ENCODE measurements around the gene CCDC81.

CCDC81 gene

GRCh38 chr11:86435711-86436110 is 61.0 kb downstream of the CCDC81 start:
- H3K4me3 ChIP-seq (ENCODE audit: low read length in 2 of 2), result no peak overlapping the region
- H3K27me3 ChIP-seq (ENCODE audit: control insufficient read depth in 1 of 2, insufficient read depth in 2 of 2, low read length in 2 of 2), result no peaks in the 10 kb centered on the region
- peaks cover 2% of the 10 kb centered on the region in 2 donors for H3K36me3 ChIP-seq (ENCODE audit: control insufficient read depth in 2 of 2, insufficient read depth in 2 of 2, low read length in 2 of 2)
- H3K9ac ChIP-seq (ENCODE audit: low read length in 2 of 2), result no peak overlapping the region
- no peaks in the 10 kb centered on the region for H3K9me3 ChIP-seq (ENCODE audit: control insufficient read depth in 2 of 2, low read length in 2 of 2)
- peaks cover 3% of the 10 kb centered on the region for H3K4me1 ChIP-seq (ENCODE audit: control insufficient read depth, insufficient read depth, low read length)
- no peak overlapping the region for H3K27ac ChIP-seq (ENCODE audit: low read length)

- no peak overlapping the region for H3K4me3 ChIP-seq (ENCODE audit: low read length in 2 of 2)
- peaks cover 16% of the 10 kb centered on the region in 2 donors for H3K36me3 ChIP-seq (ENCODE audit: control insufficient read depth in 2 of 2, insufficient read depth in 2 of 2, low read length in 2 of 2)
- H3K4me1 ChIP-seq (ENCODE audit: control insufficient read depth, insufficient read depth, low read length), result peaks cover 3% of the 10 kb centered on the region
- no peak overlapping the region for H3K27ac ChIP-seq (ENCODE audit: low read length)
- no peaks in the 10 kb centered on the region for H3K27me3 ChIP-seq (ENCODE audit: control insufficient read depth in 1 of 2, insufficient read depth in 2 of 2, low read length in 2 of 2)
- H3K9me3 ChIP-seq (ENCODE audit: control insufficient read depth in 2 of 2, low read length in 2 of 2), result no peaks in the 10 kb centered on the region
- H3K9ac ChIP-seq (ENCODE audit: low read length in 2 of 2), result no peak overlapping the region
These were observed 64.0 kb downstream of the CCDC81 start for GRCh38 chr11:86438685-86439084.

GRCh38 chr11:86440305-86440716 is 65.6 kb downstream of the CCDC81 start:
- no peak overlapping the region for H3K4me3 ChIP-seq (ENCODE audit: low read length in 2 of 2)
- H3K36me3 ChIP-seq (ENCODE audit: control insufficient read depth in 2 of 2, insufficient read depth in 2 of 2, low read length in 2 of 2), result peaks cover 28% of the 10 kb centered on the region in 2 donors
- H3K4me1 ChIP-seq (ENCODE audit: control insufficient read depth, insufficient read depth, low read length), result peaks cover 3% of the 10 kb centered on the region
- H3K9me3 ChIP-seq (ENCODE audit: control insufficient read depth in 2 of 2, low read length in 2 of 2), result no peaks in the 10 kb centered on the region
- H3K27me3 ChIP-seq (ENCODE audit: control insufficient read depth in 1 of 2, insufficient read depth in 2 of 2, low read length in 2 of 2), result no peaks in the 10 kb centered on the region
- no peak overlapping the region for H3K9ac ChIP-seq (ENCODE audit: low read length in 2 of 2)
- peak overlapping the region; percentile 31 for H3K27ac ChIP-seq (ENCODE audit: low read length)

- Histone ChIP-seq H3K4me1 (ENCODE audit: control insufficient read depth, insufficient read depth, low read length) (peaks cover 3% of the 10 kb centered on the region), H3K27ac (ENCODE audit: low read length) (peak overlapping the region; percentile 31), H3K27me3 (ENCODE audit: control insufficient read depth in 1 of 2, insufficient read depth in 2 of 2, low read length in 2 of 2) (no peaks in the 10 kb centered on the region), H3K9me3 (ENCODE audit: control insufficient read depth in 2 of 2, low read length in 2 of 2) (no peaks in the 10 kb centered on the region), H3K9ac (ENCODE audit: low read length in 2 of 2) (no peak overlapping the region), H3K36me3 (ENCODE audit: control insufficient read depth in 2 of 2, insufficient read depth in 2 of 2, low read length in 2 of 2) (peaks cover 30 to 31% of the 10 kb centered on the region in 2 donors), H3K4me3 (ENCODE audit: low read length in 2 of 2) (no peak overlapping the region)
These were observed 66.2 kb downstream of the CCDC81 start for GRCh38 chr11:86440843-86441242.

DNA sequence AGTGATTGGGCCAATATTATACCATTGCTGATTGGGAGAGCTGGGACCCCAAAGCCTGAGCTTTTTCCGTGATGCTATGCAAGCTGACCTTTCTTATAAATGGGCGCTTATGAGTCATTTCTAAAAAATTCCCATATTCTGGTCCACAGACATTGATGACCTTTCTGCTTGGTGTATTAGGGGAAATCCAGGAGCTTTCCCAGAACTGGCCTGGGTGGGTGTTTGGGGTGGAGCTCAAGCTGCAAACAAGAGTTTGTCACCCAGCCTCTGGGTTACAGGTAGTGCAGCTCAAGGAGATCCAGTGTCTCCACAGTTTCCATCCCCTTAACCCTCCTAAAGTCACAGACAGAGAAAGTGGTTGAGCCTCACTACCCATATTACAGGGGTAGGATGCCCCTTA is 67.7 kb downstream of the CCDC81 start:
- no peak overlapping the region for H3K9ac ChIP-seq (ENCODE audit: low read length in 2 of 2)

DNA sequence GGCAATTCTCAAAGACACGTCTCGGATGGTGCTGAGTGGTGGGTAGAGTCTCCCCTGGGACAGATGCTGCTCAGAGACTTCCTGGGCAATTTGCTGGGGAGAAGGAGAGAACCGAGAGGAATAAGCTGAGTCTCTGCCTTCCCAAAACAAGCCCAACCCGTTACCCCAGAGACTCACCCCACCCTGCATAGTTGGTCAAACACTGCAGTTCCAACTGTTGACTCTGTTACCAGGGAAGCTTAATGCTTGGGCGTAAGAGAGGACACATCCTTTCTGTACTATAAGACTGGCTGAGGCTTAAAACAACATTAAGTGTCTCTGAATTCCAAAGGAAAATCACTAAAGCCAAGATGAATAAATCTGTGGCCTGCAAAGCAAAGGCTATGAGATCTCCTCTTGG is 68.1 kb downstream of the CCDC81 start:
- Histone ChIP-seq H3K4me1 (ENCODE audit: control insufficient read depth, insufficient read depth, low read length) (peaks cover 3% of the 10 kb centered on the region), H3K9ac (ENCODE audit: low read length in 2 of 2) (no peak overlapping the region), H3K27ac (ENCODE audit: low read length) (no peak overlapping the region), H3K36me3 (ENCODE audit: control insufficient read depth in 2 of 2, insufficient read depth in 2 of 2, low read length in 2 of 2) (peaks cover 35 to 45% of the 10 kb centered on the region in 2 donors), H3K9me3 (ENCODE audit: control insufficient read depth in 2 of 2, low read length in 2 of 2) (no peaks in the 10 kb centered on the region), H3K4me3 (ENCODE audit: low read length in 2 of 2) (no peak overlapping the region), H3K27me3 (ENCODE audit: control insufficient read depth in 1 of 2, insufficient read depth in 2 of 2, low read length in 2 of 2) (no peaks in the 10 kb centered on the region)

More for the DNA sequence above, 67.7 kb downstream of the CCDC81 start:
- H3K4me3 ChIP-seq (ENCODE audit: low read length in 2 of 2), result no peak overlapping the region
- peaks cover 36 to 44% of the 10 kb centered on the region in 2 donors for H3K36me3 ChIP-seq (ENCODE audit: control insufficient read depth in 2 of 2, insufficient read depth in 2 of 2, low read length in 2 of 2)
- H3K27me3 ChIP-seq (ENCODE audit: control insufficient read depth in 1 of 2, insufficient read depth in 2 of 2, low read length in 2 of 2), result no peaks in the 10 kb centered on the region
- H3K27ac ChIP-seq (ENCODE audit: low read length), result no peak overlapping the region
- peaks cover 3% of the 10 kb centered on the region for H3K4me1 ChIP-seq (ENCODE audit: control insufficient read depth, insufficient read depth, low read length)
- H3K9me3 ChIP-seq (ENCODE audit: control insufficient read depth in 2 of 2, low read length in 2 of 2), result no peaks in the 10 kb centered on the region

- H3K36me3 ChIP-seq (ENCODE audit: control insufficient read depth in 2 of 2, insufficient read depth in 2 of 2, low read length in 2 of 2), result peaks cover 34 to 49% of the 10 kb centered on the region in 2 donors
- no peaks in the 10 kb centered on the region for H3K27me3 ChIP-seq (ENCODE audit: control insufficient read depth in 1 of 2, insufficient read depth in 2 of 2, low read length in 2 of 2)
- no peak overlapping the region for H3K4me3 ChIP-seq (ENCODE audit: low read length in 2 of 2)
- no peaks in the 10 kb centered on the region for H3K9me3 ChIP-seq (ENCODE audit: control insufficient read depth in 2 of 2, low read length in 2 of 2)
- H3K4me1 ChIP-seq (ENCODE audit: control insufficient read depth, insufficient read depth, low read length), result peaks cover 3% of the 10 kb centered on the region
- H3K9ac ChIP-seq (ENCODE audit: low read length in 2 of 2), result no peak overlapping the region
- H3K27ac ChIP-seq (ENCODE audit: low read length), result no peak overlapping the region
These were observed 68.7 kb downstream of the CCDC81 start for GRCh38 chr11:86443415-86443814.

- Histone ChIP-seq H3K36me3 (ENCODE audit: control insufficient read depth in 2 of 2, insufficient read depth in 2 of 2, low read length in 2 of 2) (peaks cover 34 to 47% of the 10 kb centered on the region in 2 donors), H3K4me1 (ENCODE audit: control insufficient read depth, insufficient read depth, low read length) (peaks cover 4% of the 10 kb centered on the region), H3K27me3 (ENCODE audit: control insufficient read depth in 1 of 2, insufficient read depth in 2 of 2, low read length in 2 of 2) (no peaks in the 10 kb centered on the region), H3K9ac (ENCODE audit: low read length in 2 of 2) (no peak overlapping the region), H3K9me3 (ENCODE audit: control insufficient read depth in 2 of 2, low read length in 2 of 2) (no peaks in the 10 kb centered on the region), H3K4me3 (ENCODE audit: low read length in 2 of 2) (no peak overlapping the region), H3K27ac (ENCODE audit: low read length) (no peak overlapping the region)
These were observed 70.3 kb downstream of the CCDC81 start for GRCh38 chr11:86444981-86445380.

DNA sequence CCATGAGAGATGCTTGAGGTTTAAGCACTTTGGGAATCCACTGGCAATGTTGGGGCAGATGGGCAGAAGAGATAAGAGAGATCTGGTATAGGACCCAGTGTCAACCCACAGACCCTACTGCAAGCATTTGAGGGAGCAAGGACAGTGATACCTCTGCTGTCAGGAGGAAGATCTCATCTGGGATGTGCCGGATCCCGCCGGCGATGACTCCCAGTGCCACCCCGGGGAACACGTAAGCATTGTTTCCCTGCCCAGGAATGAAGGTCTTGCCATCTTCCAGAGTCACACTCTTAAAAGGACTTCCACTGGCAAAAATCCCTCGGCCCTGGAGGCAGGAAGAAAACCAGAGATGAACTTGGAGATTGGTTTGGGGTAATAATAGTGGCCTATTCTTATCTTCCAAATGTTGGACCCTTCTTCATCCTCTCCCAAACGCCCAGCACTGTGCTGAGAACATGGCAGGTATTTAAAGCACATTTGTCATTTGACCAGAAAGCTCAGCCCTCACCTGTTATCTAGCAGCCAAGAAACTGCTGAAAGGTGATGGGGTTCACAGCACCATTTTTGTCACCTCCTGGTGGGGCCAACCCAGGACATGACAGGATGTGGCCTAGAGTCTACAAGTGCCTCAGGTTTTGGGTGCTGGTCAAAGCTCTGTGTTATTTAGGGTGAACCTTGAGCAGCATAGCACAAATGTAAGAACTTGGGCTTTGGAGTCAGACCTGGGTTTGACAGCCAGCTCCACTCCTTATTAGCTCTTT is 71.7 kb downstream of the CCDC81 start:
- H3K36me3 ChIP-seq (ENCODE audit: control insufficient read depth in 2 of 2, insufficient read depth in 2 of 2, low read length in 2 of 2), result peaks cover 34 to 42% of the 10 kb centered on the region in 2 donors
- no peak overlapping the region for H3K27ac ChIP-seq (ENCODE audit: low read length)
- H3K4me3 ChIP-seq (ENCODE audit: low read length in 2 of 2), result no peak overlapping the region
- H3K27me3 ChIP-seq (ENCODE audit: control insufficient read depth in 1 of 2, insufficient read depth in 2 of 2, low read length in 2 of 2), result no peaks in the 10 kb centered on the region
- H3K9me3 ChIP-seq (ENCODE audit: control insufficient read depth in 2 of 2, low read length in 2 of 2), result no peaks in the 10 kb centered on the region
- H3K4me1 ChIP-seq (ENCODE audit: control insufficient read depth, insufficient read depth, low read length), result peaks cover 4% of the 10 kb centered on the region
- H3K9ac ChIP-seq (ENCODE audit: low read length in 2 of 2), result no peak overlapping the region

DNA sequence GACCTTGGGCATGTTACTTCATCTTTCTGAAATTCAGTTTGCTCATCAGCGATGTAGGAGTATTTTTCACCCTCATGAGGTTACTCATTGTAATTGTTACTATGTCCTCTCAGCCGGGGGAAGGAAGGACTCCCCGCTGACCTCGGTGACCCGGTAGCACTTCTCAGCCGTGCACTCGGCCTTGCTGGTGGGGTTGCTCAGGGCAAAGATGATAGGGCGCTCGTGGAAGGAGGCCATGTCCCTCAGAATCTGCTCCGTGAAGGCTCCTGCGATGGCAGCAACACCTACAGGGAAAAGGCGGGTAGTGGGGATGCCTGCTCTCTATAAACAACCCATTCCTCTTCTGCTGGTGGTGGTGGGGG is 72.2 kb downstream of the CCDC81 start:
- peaks cover 34 to 41% of the 10 kb centered on the region in 2 donors for H3K36me3 ChIP-seq (ENCODE audit: control insufficient read depth in 2 of 2, insufficient read depth in 2 of 2, low read length in 2 of 2)

DNA sequence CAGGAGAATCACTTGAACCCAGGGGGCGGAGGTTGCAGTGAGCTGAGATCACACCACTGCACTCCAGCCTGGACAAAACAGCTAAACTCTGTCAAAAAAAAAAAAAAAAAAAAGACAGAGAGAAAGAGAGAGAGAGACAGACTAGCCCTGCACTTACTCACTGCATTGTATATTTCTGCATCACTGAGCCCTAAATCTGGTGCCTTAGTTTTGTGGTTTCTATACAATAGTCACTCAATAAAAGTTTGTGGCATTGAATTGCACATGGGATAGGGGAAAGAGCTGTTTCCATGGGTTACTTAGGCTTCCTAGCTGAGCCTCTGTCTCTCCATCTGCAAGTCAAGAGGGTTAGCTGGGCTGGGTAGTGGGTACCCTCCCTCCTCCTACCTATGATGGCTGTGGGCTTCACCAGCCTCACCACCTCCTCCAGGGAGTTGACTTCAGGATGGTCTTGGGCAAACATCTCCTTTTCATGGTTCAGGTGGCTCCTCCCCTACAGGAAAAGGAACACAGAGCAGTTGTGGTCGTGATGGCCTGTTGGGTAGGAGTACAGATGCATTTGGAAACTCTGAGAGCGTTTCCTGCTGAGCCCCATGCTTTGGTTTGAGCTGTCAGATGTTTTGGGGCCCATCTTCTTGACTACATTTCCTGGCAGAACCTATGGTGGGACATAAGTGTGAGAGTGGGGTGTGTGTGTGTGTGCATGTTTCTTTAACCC is 73.2 kb downstream of the CCDC81 start:
- no peaks in the 10 kb centered on the region for H3K27me3 ChIP-seq (ENCODE audit: control insufficient read depth in 1 of 2, insufficient read depth in 2 of 2, low read length in 2 of 2)
- H3K27ac ChIP-seq (ENCODE audit: low read length), result no peak overlapping the region
- no peaks in the 10 kb centered on the region for H3K9me3 ChIP-seq (ENCODE audit: control insufficient read depth in 2 of 2, low read length in 2 of 2)

More for the DNA sequence above, 72.2 kb downstream of the CCDC81 start:
- Histone ChIP-seq H3K27me3 (ENCODE audit: control insufficient read depth in 1 of 2, insufficient read depth in 2 of 2, low read length in 2 of 2) (no peaks in the 10 kb centered on the region), H3K9me3 (ENCODE audit: control insufficient read depth in 2 of 2, low read length in 2 of 2) (no peaks in the 10 kb centered on the region), H3K27ac (ENCODE audit: low read length) (no peak overlapping the region), H3K9ac (ENCODE audit: low read length in 2 of 2) (no peak overlapping the region), H3K4me3 (ENCODE audit: low read length in 2 of 2) (no peak overlapping the region), H3K4me1 (ENCODE audit: control insufficient read depth, insufficient read depth, low read length) (peaks cover 4% of the 10 kb centered on the region)

More for the DNA sequence above, 73.2 kb downstream of the CCDC81 start:
- peaks cover 27 to 38% of the 10 kb centered on the region in 2 donors for H3K36me3 ChIP-seq (ENCODE audit: control insufficient read depth in 2 of 2, insufficient read depth in 2 of 2, low read length in 2 of 2)
- peaks cover 4% of the 10 kb centered on the region for H3K4me1 ChIP-seq (ENCODE audit: control insufficient read depth, insufficient read depth, low read length)
- H3K4me3 ChIP-seq (ENCODE audit: low read length in 2 of 2), result no peak overlapping the region
- no peak overlapping the region for H3K9ac ChIP-seq (ENCODE audit: low read length in 2 of 2)

Measured in stomach smooth muscle (tissue), 2 donors.